Esophagus muscularis mucosa (tissue), 4 donors: ENCODE data around the gene CCT2. TPM values are rescaled to one million over a fixed set of nuclear protein-coding genes. Genes with fewer than 3 reads are reported as not detected.

ENCODE experiments used
- DNase-seq: peaks from one replicate; pipeline ENCODE4 v3.0.0-alpha.2; 2017; ENCODE audit errors: extremely low spot score
- H3K27ac ChIP-seq, 4 donors: fragments of 200-600 bp; sonication (generic); replicated peaks in 1 of 4; 1 replicate in 3 of 4; 2 replicates in 1 of 4; pipeline ENCODE4 v1.5.1; 2016 to 2019; ENCODE audit warnings: mild to moderate bottlenecking in 1 of 4
- H3K27me3 ChIP-seq, 4 donors: fragments of 200-600 bp; sonication (generic); one replicate each; pipeline versions ENCODE4 v1.5.1 to v1.6.0; 2016 to 2019
- H3K36me3 ChIP-seq, 4 donors: fragments of 200-600 bp; sonication (generic); one replicate each; pipeline ENCODE4 v1.5.1; 2016 to 2019
- H3K4me1 ChIP-seq, 4 donors: fragments of 200-600 bp; sonication (generic); one replicate each; pipeline ENCODE4 v1.5.1; 2016 to 2019
- H3K4me3 ChIP-seq, 4 donors: fragments of 200-600 bp; sonication (generic); 1 replicate in 2 of 4; 2 replicates in 2 of 4; pipeline ENCODE4 v1.5.1; 2016 to 2019; ENCODE audit warnings: mild to moderate bottlenecking in 4 of 4, moderate library complexity in 1 of 4
- H3K9me3 ChIP-seq, 4 donors: fragments of 200-600 bp; sonication (generic); 1 replicate in 3 of 4; 2 replicates in 1 of 4; pipeline ENCODE4 v1.5.1; 2016 to 2019
- CTCF ChIP-seq, 3 experiments: fragments of 200-600 bp in 2 of 3; fragments of 450-650 bp in 1 of 3; sonication (generic) in 2 of 3; IDR thresholded peaks; one replicate each; pipeline ENCODE4 v1.5.1; 2017 to 2019; ENCODE audit warnings: antibody characterized with exemption in 3 of 3, mild to moderate bottlenecking in 2 of 3, moderate library complexity in 1 of 3
- EP300 ChIP-seq: sonication (generic); formaldehyde crosslinking; IDR thresholded peaks from one replicate; pipeline ENCODE4 v1.6.1; 2017; ENCODE audit warnings: antibody characterized with exemption
- POLR2A ChIP-seq: fragments of 450-650 bp; IDR thresholded peaks from one replicate; pipeline ENCODE4 v1.6.1; 2017; ENCODE audit warnings: antibody characterized with exemption, moderate library complexity, mild to moderate bottlenecking, low read depth
- POLR2AphosphoS5 ChIP-seq, 2 donors: sonication (generic); formaldehyde crosslinking; IDR thresholded peaks; one replicate each; pipeline ENCODE4 v1.6.1; 2017; ENCODE audit warnings: antibody characterized with exemption in 2 of 2
- WGBS: methylation state at CpG from one replicate; pipeline ENCODE4 v1.1.5; 2018; 5-methylcytosine and 5-hydroxymethylcytosine counted together
- intact Hi-C: fragments of 100-400 bp; cut with DNase I; formaldehyde crosslinking; loops from one replicate; pipeline ENCODE4 v1.15.1; 2023
- total RNA-seq, 4 donors: library from RNA; depleted of rRNA; stranded (reverse); fragments of >200 nt; gene quantifications; one replicate each; pipeline versions ENCODE4 v1.1.0 to v1.2.1, GENCODE V29; 2016

Gene CCT2
- total RNA-seq, 4 donors from 2014 or later: 86.4 to 137 (median 122) TPM

- intact Hi-C loops: no loop called here
- peaks cover 0 to 7% (median 0%) of the 10 kb centered on the region in 4 donors for H3K9me3 ChIP-seq
- no peaks in the 10 kb centered on the region for H3K4me1 ChIP-seq
- TF ChIP-seq EP300: no peak
- no peak for TF ChIP-seq CTCF (IDR thresholded peaks at IDR 0.05)
- no peak for TF ChIP-seq POLR2AphosphoS5 (IDR thresholded peaks at IDR 0.05)
- TF ChIP-seq POLR2A: no peak
- H3K4me3 ChIP-seq: no peak overlapping the region
- H3K27ac ChIP-seq: no peak overlapping the region
- 95% methylated on average over 7 of the region's 7 CpGs for WGBS
- no peak for DNase-seq
- no peaks in the 10 kb centered on the region for H3K27me3 ChIP-seq
- H3K36me3 ChIP-seq: no peaks in the 10 kb centered on the region
Measured at GRCh38 chr12:69546693-69547438, 38.4 kb upstream of the CCT2 start.

DNA sequence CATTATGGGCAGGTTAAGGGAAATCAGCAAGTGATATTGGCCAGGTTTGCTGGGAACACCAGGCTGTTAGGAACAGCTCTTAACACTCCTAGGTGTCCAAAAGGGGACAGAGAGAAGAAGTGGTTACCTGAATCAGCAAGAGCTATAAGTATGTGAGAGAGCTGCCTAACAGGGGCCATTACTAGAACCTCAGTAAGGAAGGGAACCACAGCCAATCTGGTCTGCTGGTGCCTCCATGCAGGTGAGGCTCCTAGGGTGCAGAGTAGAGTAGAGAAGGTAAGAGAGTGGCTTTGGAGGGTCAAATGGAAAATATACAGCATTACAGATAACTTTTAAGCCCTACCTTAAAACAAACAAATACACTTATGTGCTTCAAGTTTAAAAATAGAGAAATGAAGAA lies 36.6 kb upstream of the CCT2 start:
- Histone ChIP-seq H3K4me1 (peaks cover 0 to 7% (median 4%) of the 10 kb centered on the region in 4 donors), H3K27ac (no peak overlapping the region), H3K36me3 (no peaks in the 10 kb centered on the region), H3K9me3 (peaks cover 0 to 5% (median 0%) of the 10 kb centered on the region in 4 donors), H3K4me3 (no peak overlapping the region), H3K27me3 (no peaks in the 10 kb centered on the region)
- no peak for DNase-seq
- TF ChIP-seq POLR2AphosphoS5 (IDR thresholded peaks at IDR 0.05) (no peak), POLR2A (no peak), EP300 (no peak), CTCF (IDR thresholded peaks at IDR 0.05) (no peak)
- intact Hi-C loops: no loop called here

- Histone ChIP-seq H3K4me1 (peaks cover 0 to 17% (median 14%) of the 10 kb centered on the region in 4 donors), H3K27ac (no peak overlapping the region), H3K36me3 (no peaks in the 10 kb centered on the region), H3K9me3 (no peaks in the 10 kb centered on the region), H3K27me3 (no peaks in the 10 kb centered on the region), H3K4me3 (no peak overlapping the region)
- DNase-seq: no peak
- 87% methylated on average over 8 of the region's 8 CpGs for WGBS
- intact Hi-C loops: no loop called here
- no peak for TF ChIP-seq POLR2AphosphoS5 (IDR thresholded peaks at IDR 0.05)
- no peak for TF ChIP-seq CTCF (IDR thresholded peaks at IDR 0.05)
- no peak for TF ChIP-seq POLR2A
- no peak for TF ChIP-seq EP300
Measured at GRCh38 chr12:69550569-69551350, 34.5 kb upstream of the CCT2 start.

DNA sequence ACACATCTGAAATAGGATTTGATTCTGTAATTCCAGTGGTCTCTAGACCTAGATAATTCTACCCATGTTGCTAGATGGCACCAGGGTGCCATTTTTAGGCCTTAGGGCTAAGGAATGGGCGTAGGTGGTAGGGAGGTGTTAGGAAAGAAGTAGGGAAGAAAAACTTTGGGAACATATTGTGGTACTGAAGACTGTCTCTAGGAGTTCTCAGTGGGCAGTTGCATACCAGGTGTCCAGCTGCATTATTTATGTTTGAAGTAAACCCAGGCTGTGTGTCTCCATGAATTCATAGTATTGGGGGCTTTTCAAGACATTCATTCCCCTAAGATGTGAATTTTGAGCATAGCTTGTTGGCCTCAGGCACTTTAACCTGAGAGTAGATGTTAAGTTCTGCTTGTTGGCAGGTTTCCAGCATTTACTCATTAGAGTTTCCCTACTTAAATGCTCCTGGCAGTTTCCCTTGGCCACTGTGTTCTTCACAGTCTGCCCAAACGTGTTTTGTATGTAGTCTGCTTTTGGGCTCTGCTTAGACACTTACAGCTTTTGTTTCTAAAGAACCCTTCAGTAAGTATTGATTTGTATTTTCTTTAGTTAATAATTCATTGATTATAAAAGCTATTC lies 31.5 kb upstream of the CCT2 start:
- no peaks in the 10 kb centered on the region for H3K36me3 ChIP-seq
- DNase-seq: no peak
- intact Hi-C loops: no loop called here
- H3K27ac ChIP-seq: peak overlapping the region; percentile 13 to 39 (median 24)
- WGBS: 53% methylated on average over 2 of the region's 2 CpGs
- no peaks in the 10 kb centered on the region for H3K9me3 ChIP-seq
- H3K4me3 ChIP-seq: no peak overlapping the region
- no peaks in the 10 kb centered on the region for H3K27me3 ChIP-seq
- H3K4me1 ChIP-seq: peaks cover 0 to 28% (median 19%) of the 10 kb centered on the region in 4 donors
- no peak for TF ChIP-seq EP300
- no peak for TF ChIP-seq POLR2A
- no peak for TF ChIP-seq POLR2AphosphoS5 (IDR thresholded peaks at IDR 0.05)

DNA sequence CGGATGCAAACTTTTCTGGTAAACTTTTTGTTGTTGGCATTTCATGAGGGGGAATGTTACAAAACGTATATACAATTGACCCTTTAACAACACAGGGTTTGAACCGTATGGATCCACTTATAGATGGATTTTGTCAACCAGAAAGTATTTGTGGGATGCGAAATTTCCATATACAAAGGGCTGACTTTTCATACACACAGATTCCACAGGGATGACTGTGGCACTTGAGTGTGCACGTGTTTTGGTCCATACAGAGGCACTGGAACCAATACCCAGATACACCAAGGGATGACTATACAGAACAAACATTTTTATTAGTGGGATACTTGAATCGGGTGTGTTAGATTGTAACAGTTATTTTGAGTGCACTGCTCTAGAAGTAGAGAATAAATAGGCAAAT lies 29.8 kb upstream of the CCT2 start:
- H3K9me3 ChIP-seq: no peaks in the 10 kb centered on the region
- intact Hi-C loops: no loop called here
- TF ChIP-seq CTCF (IDR thresholded peaks at IDR 0.05) (no peak), POLR2A (no peak), EP300 (no peak), POLR2AphosphoS5 (IDR thresholded peaks at IDR 0.05) (no peak)
- no peak overlapping the region for H3K4me3 ChIP-seq
- H3K27me3 ChIP-seq: no peaks in the 10 kb centered on the region
- no peak overlapping the region for H3K27ac ChIP-seq
- no peaks in the 10 kb centered on the region for H3K36me3 ChIP-seq
- DNase-seq: no peak
- peaks cover 0 to 30% (median 20%) of the 10 kb centered on the region in 4 donors for H3K4me1 ChIP-seq
- 68% methylated on average over 6 of the region's 6 CpGs for WGBS
